K562 (cell line): ENCODE results near the gene PLXND1. TPM values are rescaled to one million over a fixed set of nuclear protein-coding genes. Genes with fewer than 3 reads are reported as not detected.

ENCODE experiments used
- ATAC-seq: fragments of 200-7000 bp; cut with Tn5 transposase; 3 replicates; pipeline ENCODE4 v1.9.1; 2020; ENCODE audit warnings: moderate library complexity
- BruUV-seq: library from RNA; stranded (reverse); fragments of 400-500 nt; replicated peaks from 2 replicates; lab custom pipeline; 2021; lab: Mats Ljungman, UMichigan
- CTCF ChIA-PET: fragments of 300-600 bp; formaldehyde crosslinking; extraction: SDS; loops from one replicate; lab custom pipeline; 2021; ENCODE audit warnings: low intra/inter-chr PET ratio; lab: Yijun Ruan, JAX
- POLR2A ChIA-PET: fragments of 300-600, 350-650 bp; sonication (Branson Sonifier 250); formaldehyde crosslinking; extraction: SDS; loops from one replicate; lab custom pipeline; 2021; ENCODE audit warnings: antibody characterized with exemption, inconsistent platforms; lab: Yijun Ruan, JAX
- DNase-seq, 4 experiments: peaks; one replicate each; pipeline versions ENCODE4 v3.0.0 to v3.0.0-alpha.2; 2011 to 2018; ENCODE audit warnings: low spot score in 3 of 4, mixed read lengths in 3 of 4; ENCODE audit errors: extremely low read depth in 1 of 4
- FAIRE-seq: peaks from 2 replicates; lab custom pipeline; 2011; peaks lifted over from hg19 to GRCh38; lab: Jason Lieb, UNC
- H2AFZ ChIP-seq: 2 replicates; pipeline ENCODE4 v1.6.0; 2011; ENCODE audit warnings: low read depth, low read length, control low read depth, inconsistent platforms
- H3K27ac ChIP-seq: fragments of 200-600 bp; 3 replicates; pipeline ENCODE4 v1.8.0; 2011; ENCODE audit warnings: low read depth, mild to moderate bottlenecking, control low read depth, inconsistent platforms, low read length, moderate library complexity, mixed read lengths; ENCODE audit errors: extremely low read depth
- H3K27me3 ChIP-seq, 2 experiments: fragments of 300-600 bp in 1 of 2; 2 replicates in 1 of 2; 3 replicates in 1 of 2; pipeline versions ENCODE4 v1.6.0 to v1.8.0; 2011; ENCODE audit warnings: inconsistent platforms in 2 of 2, low read length in 2 of 2, mild to moderate bottlenecking in 1 of 2, mixed read lengths in 1 of 2, moderate library complexity in 1 of 2; ENCODE audit not compliant: control insufficient read depth in 2 of 2, insufficient read depth in 2 of 2
- H3K36me3 ChIP-seq: fragments of 300-600 bp; 3 replicates; pipeline ENCODE4 v1.8.0; 2011; ENCODE audit warnings: mild to moderate bottlenecking, low read length, inconsistent platforms; ENCODE audit not compliant: control insufficient read depth, insufficient read depth
- H3K4me1 ChIP-seq, 2 experiments: fragments of 200-600 bp in 1 of 2; replicated peaks in 1 of 2; 2 replicates in 1 of 2; 3 replicates in 1 of 2; pipeline versions ENCODE4 v1.5.1 to v1.8.0; 2011; ENCODE audit warnings: inconsistent platforms in 2 of 2, low read length in 2 of 2, mild to moderate bottlenecking in 1 of 2, mixed read lengths in 1 of 2, moderate library complexity in 1 of 2; ENCODE audit not compliant: control insufficient read depth in 2 of 2, insufficient read depth in 2 of 2
- H3K4me2 ChIP-seq: 2 replicates; pipeline ENCODE4 v1.6.1; 2011; ENCODE audit warnings: low read length, control low read depth, inconsistent platforms, mixed read lengths; ENCODE audit not compliant: insufficient read depth
- H3K4me3 ChIP-seq: fragments of 200-600 bp; sonication (generic), shearing (Covaris generic); 2 replicates; pipeline ENCODE4 v1.5.1; 2016; ENCODE audit warnings: control low read depth, inconsistent platforms
- H3K79me2 ChIP-seq: fragments of 200-600 bp; 3 replicates; pipeline ENCODE4 v1.8.0; 2011; ENCODE audit warnings: low read length, inconsistent platforms; ENCODE audit not compliant: control insufficient read depth, insufficient read depth
- H3K9ac ChIP-seq, 2 experiments: 2 replicates each; pipeline versions ENCODE4 v1.6.0 to v1.6.1; 2011; ENCODE audit warnings: low read depth in 2 of 2, low read length in 2 of 2, control low read depth in 1 of 2, inconsistent platforms in 1 of 2, mild to moderate bottlenecking in 1 of 2, mixed read lengths in 1 of 2; ENCODE audit not compliant: insufficient read depth in 1 of 2
- H3K9me1 ChIP-seq: one replicate; pipeline ENCODE4 v1.6.0; 2011; ENCODE audit warnings: inconsistent platforms, mild to moderate bottlenecking, low read length, moderate library complexity; ENCODE audit not compliant: control insufficient read depth, insufficient read depth
- H3K9me3 ChIP-seq: replicated peaks from 2 replicates; pipeline ENCODE4 v1.5.1; 2011; ENCODE audit warnings: low read depth, low read length, inconsistent platforms; ENCODE audit not compliant: control insufficient read depth, insufficient read depth
- H4K20me1 ChIP-seq: replicated peaks from 2 replicates; pipeline ENCODE4 v1.6.1; 2011; ENCODE audit warnings: low read length, inconsistent platforms, mixed read lengths; ENCODE audit not compliant: control insufficient read depth, insufficient read depth
- CHD1 ChIP-seq: fragments of 200-600 bp; sonication (generic); IDR thresholded peaks from one replicate; pipeline ENCODE4 v1.6.1; 2012; ENCODE audit warnings: mild to moderate bottlenecking, moderate library complexity, low read length, inconsistent platforms
- ETS2 ChIP-seq: IDR thresholded peaks from 2 replicates; pipeline ENCODE4 v1.6.1; 2016; ENCODE audit warnings: borderline replicate concordance, missing genetic modification characterization, mild to moderate bottlenecking, moderate library complexity, missing compliant biosample characterization; ENCODE audit not compliant: poor library complexity, severe bottlenecking
- FOXA3 ChIP-seq, 2 experiments: fragments of 450-650 bp in 1 of 2; sonication (generic) in 1 of 2; formaldehyde crosslinking; IDR thresholded peaks in 1 of 2; conservative IDR thresholded peaks in 1 of 2; 2 replicates each; pipeline versions ENCODE4 v1.4.0 to v1.8.0; 2020 to 2022; ENCODE audit warnings: mild to moderate bottlenecking in 2 of 2, missing genetic modification reagents in 1 of 2
- HSF4 ChIP-seq: fragments of 250-450 bp; sonication (Bioruptor Pico); IDR thresholded peaks from 2 replicates; pipeline ENCODE4 v2.1.2; 2022; ENCODE audit warnings: mild to moderate bottlenecking, moderate library complexity, borderline replicate concordance
- ILF3 ChIP-seq: fragments of 450-650 bp; IDR thresholded peaks from 2 replicates; pipeline ENCODE4 v1.6.1; 2018; ENCODE audit warnings: antibody characterized with exemption, mild to moderate bottlenecking, moderate library complexity, borderline replicate concordance
- ILK ChIP-seq: fragments of 450-650 bp; IDR thresholded peaks from 2 replicates; pipeline ENCODE4 v1.6.1; 2016; ENCODE audit warnings: missing genetic modification characterization, low read depth, mild to moderate bottlenecking, missing compliant biosample characterization, moderate library complexity, borderline replicate concordance
- KAT2B ChIP-seq: IDR thresholded peaks from one replicate; pipeline ENCODE4 v1.6.1; 2012; ENCODE audit warnings: low read depth, mild to moderate bottlenecking, control low read depth, inconsistent platforms, low read length, moderate library complexity
- KLF10 ChIP-seq: fragments of 250-450 bp; sonication (Bioruptor Pico); IDR thresholded peaks from 2 replicates; pipeline ENCODE4 v1.6.1; 2021; ENCODE audit warnings: matching md5 sums
- MAX ChIP-seq: sonication (generic); formaldehyde crosslinking; IDR thresholded peaks from 2 replicates; pipeline ENCODE4 v1.9.0; 2022; ENCODE audit warnings: mild to moderate bottlenecking, missing genetic modification reagents
- MCM2 ChIP-seq: fragments of 450-650 bp; IDR thresholded peaks from 2 replicates; pipeline ENCODE4 v1.6.1; 2017; ENCODE audit warnings: low read depth, mild to moderate bottlenecking
- MCM3 ChIP-seq: fragments of 450-650 bp; IDR thresholded peaks from 2 replicates; pipeline ENCODE4 v1.6.1; 2016
- NFATC3 ChIP-seq: fragments of 450-650 bp; IDR thresholded peaks from 2 replicates; pipeline ENCODE4 v1.6.1; 2017; ENCODE audit warnings: mild to moderate bottlenecking
- POLR2H ChIP-seq: IDR thresholded peaks from 2 replicates; pipeline ENCODE4 v1.6.1; 2016; ENCODE audit warnings: missing genetic modification characterization, low read depth, mild to moderate bottlenecking, control low read depth, missing compliant biosample characterization, moderate library complexity
- RBM14 ChIP-seq: fragments of 200-400 bp; formaldehyde crosslinking; IDR thresholded peaks from 2 replicates; pipeline ENCODE4 v1.6.1; 2018; ENCODE audit warnings: low read depth, mild to moderate bottlenecking, low read length, moderate library complexity, borderline replicate concordance; ENCODE audit not compliant: insufficient read depth
- RBM39 ChIP-seq: fragments of 200-400 bp; formaldehyde crosslinking; optimal IDR thresholded peaks from 2 replicates; pipeline ENCODE3; 2018; ENCODE audit warnings: low read depth, low read length
- ZBED1 ChIP-seq: IDR thresholded peaks from 2 replicates; pipeline ENCODE4 v1.6.1; 2014
- ZFX ChIP-seq: sonication (generic); formaldehyde crosslinking; IDR thresholded peaks from 2 replicates; pipeline ENCODE4 v1.8.0; 2022; ENCODE audit warnings: mild to moderate bottlenecking, missing genetic modification reagents, moderate library complexity
- ZNF75A ChIP-seq: fragments of 450-650 bp; formaldehyde crosslinking; IDR thresholded peaks from 2 replicates; pipeline ENCODE4 v1.4.0; 2020; ENCODE audit warnings: mild to moderate bottlenecking
- WGBS: fragments of 100-300 bp; shearing (Covaris generic); methylation state at CpG from one replicate; pipeline ENCODE4 v1.1.6; 2016; ENCODE audit warnings: low coverage, mixed read lengths; ENCODE audit not compliant: insufficient coverage; ENCODE audit errors: missing lambda C conversion rate; 5-methylcytosine and 5-hydroxymethylcytosine counted together
- in situ Hi-C: fragments of 300-500 bp; cut with MboI; formaldehyde crosslinking; loops from 4 replicates; pipeline ENCODE4 v1.15.0; 2018; ENCODE audit warnings: inconsistent platforms, mixed read lengths
- intact Hi-C: fragments of 100-400 bp; cut with micrococcal nuclease; formaldehyde crosslinking; loops from 2 replicates; pipeline ENCODE4 v1.14.2; 2022
- polyA plus RNA-seq, 8 experiments: library from polyadenylated mRNA; depleted of rRNA in 4 of 8; stranded (reverse) in 5 of 8; unstranded in 3 of 8; fragments of >200 nt; fragmentation: Nextera tagmentation in 2 of 8; fragmentation: Illumina TruSeq in 1 of 8; extraction: Ambion mirVana in 2 of 8; extraction: Trizol in 1 of 8; gene quantifications; 2 replicates each; pipeline versions ENCODE4 v1.2.1 to v1.2.3, GENCODE V29; 2011 to 2014; ENCODE audit warnings: inconsistent platforms in 1 of 8, missing spikeins in 1 of 8
- total RNA-seq, 7 experiments: library from RNA; depleted of rRNA in 6 of 7; stranded (reverse); fragments of >200 nt in 6 of 7; fragmentation: Illumina TruSeq in 2 of 7; extraction: Trizol in 2 of 7; gene quantifications; 2 replicates each; pipeline versions ENCODE4 v1.2.1 to v1.2.3, GENCODE V29; 2011 to 2021; ENCODE audit warnings: low replicate concordance in 1 of 7

PLXND1 gene
- total and polyA plus RNA-seq, 9 of the 15 experiments (the other 6 are each of a cell fraction or from before 2014, with no cell fraction given), result 0.34 to 28.8 (median 14.0) TPM

- ATAC-seq (no peak), DNase-seq (no peak), FAIRE-seq (no peak)
- no peak for TF ChIP-seq MAX (CRISPR knock-in tag)
- TF ChIP-seq CHD1, result no peak
- no peak for TF ChIP-seq MCM3
- no peak for TF ChIP-seq POLR2H
- TF ChIP-seq FOXA3 (CRISPR knock-in tag; conservative IDR thresholded peaks at IDR 0.05 in 1 of 2, IDR thresholded peaks at IDR 0.05 in 1 of 2), result no peak
- TF ChIP-seq KAT2B, result no peak
- TF ChIP-seq ZFX, result no peak
- TF ChIP-seq ETS2 (tag), result no peak
- no peak for TF ChIP-seq RBM39
- TF ChIP-seq ILK (tag), result no peak
- no peak for TF ChIP-seq ZBED1
- TF ChIP-seq ILF3, result no peak
- no peak for TF ChIP-seq RBM14
- no peak for TF ChIP-seq NFATC3
- TF ChIP-seq HSF4 (CRISPR knock-in tag), result no peak
- TF ChIP-seq MCM2, result no peak
- TF ChIP-seq KLF10 (CRISPR knock-in tag), result no peak
- TF ChIP-seq ZNF75A (CRISPR knock-in tag), result no peak
- WGBS, result 69% methylated on average over 7 of the region's 10 CpGs
- CTCF ChIA-PET, result no interaction called here
- Histone ChIP-seq H2AFZ (no peak overlapping the region), H3K36me3 (0 out of 3 replicates have a peak, but pooled peaks cover 2% of the 10 kb centered on the region), H3K27ac (no peak overlapping the region), H3K79me2 (peaks cover 38% of the 10 kb centered on the region), H3K9me1 (no peaks in the 10 kb centered on the region), H3K9ac (no peak overlapping the region), H3K9me3 (no peaks in the 10 kb centered on the region), H4K20me1 (no peaks in the 10 kb centered on the region), H3K27me3 (no peaks in the 10 kb centered on the region), H3K4me3 (no peak overlapping the region), H3K4me1 (peaks cover 27 to 70% of the 10 kb centered on the region in 2 experiments), H3K4me2 (no peak overlapping the region)
- intact Hi-C loops, result no loop called here
- BruUV-seq, result no TSS peak
- in situ Hi-C loops, result no loop called here
- POLR2A ChIA-PET, result interaction anchor here (0.6 to 1.7 kb wide), 2 partner anchors 9 to 224 kb away, joined by 3 to 9 read pairs; no protein-coding TSS in a partner anchor
These were observed 12.1 kb downstream of the PLXND1 start for GRCh38 chr3:129594409-129594808.
